HepG2 (cell line): ENCODE results near the gene KIAA0232. TPM values are rescaled to one million over a fixed set of nuclear protein-coding genes. Genes with fewer than 3 reads are reported as not detected.

Source experiments
- ATAC-seq: fragments of 200-7000 bp; cut with Tn5 transposase; 3 replicates; pipeline ENCODE4 v1.9.1; 2020; ENCODE audit warnings: mild to moderate bottlenecking, moderate library complexity
- BruUV-seq: library from RNA; stranded (reverse); fragments of 400-500 nt; replicated peaks from 2 replicates; lab custom pipeline; 2021; lab: Mats Ljungman, UMichigan
- CTCF ChIA-PET: fragments of 300-600 bp; formaldehyde crosslinking; extraction: SDS; loops from one replicate; lab custom pipeline; 2021; ENCODE audit warnings: low total read pairs, inconsistent platforms, low intra/inter-chr PET ratio; lab: Yijun Ruan, JAX
- POLR2A ChIA-PET: fragments of 350-600 bp; sonication (Branson Sonifier 250); formaldehyde crosslinking; loops from one replicate; lab custom pipeline; 2020; ENCODE audit warnings: antibody characterized with exemption, inconsistent platforms; lab: Yijun Ruan, JAX
- DNase-seq: peaks from one replicate; pipeline ENCODE4 v3.0.0-alpha.2; 2015; ENCODE audit warnings: low spot score
- FAIRE-seq: peaks from 3 replicates; lab custom pipeline; 2011; peaks lifted over from hg19 to GRCh38; lab: Jason Lieb, UNC
- H2AFZ ChIP-seq: one replicate; pipeline ENCODE4 v1.6.1; 2011; ENCODE audit warnings: low read length, inconsistent platforms
- H3K27ac ChIP-seq: fragments of 300-600 bp; 3 replicates; pipeline ENCODE4 v1.8.0; 2011; ENCODE audit warnings: mixed run types, mild to moderate bottlenecking, mixed read lengths, low read length, inconsistent platforms; ENCODE audit not compliant: insufficient read depth; ENCODE audit errors: extremely low read length
- H3K27me3 ChIP-seq, 2 experiments: fragments of 200-600 bp in 1 of 2; 2 replicates in 1 of 2; 3 replicates in 1 of 2; pipeline versions ENCODE4 v1.6.0 to v1.8.0; 2011; ENCODE audit warnings: low read length in 2 of 2, mild to moderate bottlenecking in 2 of 2, moderate library complexity in 2 of 2, inconsistent platforms in 1 of 2; ENCODE audit not compliant: insufficient read depth in 2 of 2, control insufficient read depth in 1 of 2
- H3K36me3 ChIP-seq, 2 experiments: fragments of 200-600 bp in 1 of 2; replicated peaks in 1 of 2; 2 replicates in 1 of 2; 3 replicates in 1 of 2; pipeline versions ENCODE4 v1.5.1 to v1.8.0; 2011; ENCODE audit warnings: low read length in 2 of 2, inconsistent platforms in 1 of 2; ENCODE audit not compliant: insufficient read depth in 2 of 2, control insufficient read depth in 1 of 2
- H3K4me1 ChIP-seq: 2 replicates; pipeline ENCODE4 v1.5.1; 2012; ENCODE audit warnings: low read length, inconsistent platforms; ENCODE audit not compliant: insufficient read depth
- H3K4me2 ChIP-seq: 2 replicates; pipeline ENCODE4 v1.6.0; 2011; ENCODE audit warnings: low read depth, low read length, inconsistent platforms
- H3K4me3 ChIP-seq, 3 experiments: fragments of 200-600 bp in 1 of 3; sonication (generic), shearing (Covaris generic) in 1 of 3; replicated peaks in 1 of 3; 2 replicates each; pipeline ENCODE4 v1.5.1; 2011 to 2016; ENCODE audit warnings: low read length in 3 of 3, inconsistent platforms in 2 of 3, low read depth in 2 of 3, mild to moderate bottlenecking in 2 of 3, control low read depth in 1 of 3, mixed read lengths in 1 of 3; ENCODE audit not compliant: insufficient read depth in 1 of 3
- H3K79me2 ChIP-seq: one replicate; pipeline ENCODE4 v1.6.1; 2011; ENCODE audit warnings: low read length, inconsistent platforms; ENCODE audit not compliant: insufficient read depth
- H3K9ac ChIP-seq: 2 replicates; pipeline ENCODE4 v1.6.0; 2011; ENCODE audit warnings: mild to moderate bottlenecking, low read depth, low read length, inconsistent platforms; ENCODE audit not compliant: insufficient read depth
- H3K9me3 ChIP-seq: 2 replicates; pipeline ENCODE4 v1.5.1; 2012; ENCODE audit warnings: mild to moderate bottlenecking, low read length
- H4K20me1 ChIP-seq: 2 replicates; pipeline ENCODE4 v1.6.0; 2011; ENCODE audit warnings: inconsistent platforms, mild to moderate bottlenecking, low read length, moderate library complexity; ENCODE audit not compliant: insufficient read depth
- CEBPB ChIP-seq: IDR thresholded peaks from 2 replicates; pipeline ENCODE4 v1.6.1; 2011; ENCODE audit warnings: low read depth, low read length, improper control_type of control experiment, borderline replicate concordance
- KLF12 ChIP-seq: sonication (generic); formaldehyde crosslinking; IDR thresholded peaks from 2 replicates; pipeline ENCODE4 v1.4.0; 2020; ENCODE audit warnings: missing genetic modification reagents, borderline replicate concordance
- MIER3 ChIP-seq: IDR thresholded peaks from 2 replicates; pipeline ENCODE4 v1.6.1; 2016; ENCODE audit warnings: missing compliant biosample characterization, borderline replicate concordance
- RFXAP ChIP-seq: sonication (generic); formaldehyde crosslinking; IDR thresholded peaks from 2 replicates; pipeline ENCODE4 v1.4.0; 2020; ENCODE audit warnings: missing genetic modification reagents, borderline replicate concordance
- TGIF2 ChIP-seq: IDR thresholded peaks from 2 replicates; pipeline ENCODE4 v1.6.1; 2016; ENCODE audit warnings: control low read depth, missing compliant biosample characterization
- ZMYM2 ChIP-seq: sonication (generic); formaldehyde crosslinking; IDR thresholded peaks from 2 replicates; pipeline ENCODE4 v1.8.0; 2022; ENCODE audit warnings: mild to moderate bottlenecking, missing genetic modification reagents
- ZNF713 ChIP-seq: sonication (generic); formaldehyde crosslinking; IDR thresholded peaks from 2 replicates; pipeline ENCODE4 v1.4.0; 2020; ENCODE audit warnings: mild to moderate bottlenecking, missing genetic modification reagents
- ZNF720 ChIP-seq: sonication (generic); formaldehyde crosslinking; IDR thresholded peaks from 2 replicates; pipeline ENCODE4 v1.4.0; 2020; ENCODE audit warnings: missing genetic modification reagents
- WGBS: methylation state at CpG from one replicate; pipeline ENCODE4 v1.1.6; 2017; ENCODE audit warnings: low lambda C conversion rate; 5-methylcytosine and 5-hydroxymethylcytosine counted together
- in situ Hi-C: cut with HindIII; loops from 2 replicates; pipeline ENCODE4 v1.10.0; 2017; ENCODE audit warnings: low pct_unique_long_range_greater_than_20kb; ENCODE audit not compliant: extremely low pct_ligation_motif_present
- intact Hi-C: fragments of 100-400 bp; cut with micrococcal nuclease; formaldehyde crosslinking; loops from one replicate; pipeline ENCODE4 v1.10.0; 2022; ENCODE audit not compliant: unreplicated experiment
- polyA plus RNA-seq, 8 experiments: library from polyadenylated mRNA; depleted of rRNA in 3 of 8; stranded (reverse) in 7 of 8; unstranded in 1 of 8; fragments of >200 nt; fragmentation: Illumina TruSeq in 4 of 8; extraction: Trizol in 4 of 8; gene quantifications; 2 replicates each; pipeline versions ENCODE4 v1.2.1 to v1.2.3, GENCODE V29; 2011 to 2016; ENCODE audit warnings: low read depth in 4 of 8, missing spikeins in 1 of 8, mixed read lengths in 1 of 8; ENCODE audit not compliant: insufficient read depth in 1 of 8
- total RNA-seq, 5 experiments: library from RNA; depleted of rRNA; stranded (reverse); fragments of >200 nt; fragmentation: Illumina TruSeq; extraction: Trizol; gene quantifications; 2 replicates each; pipeline ENCODE4 v1.2.3, GENCODE V29; 2016; ENCODE audit warnings: low read depth in 1 of 5
- TF ChIP-seq, protein P1 (sequence below): sonication (generic); formaldehyde crosslinking; IDR thresholded peaks from 2 replicates; pipeline ENCODE4 v1.4.0; 2020; ENCODE audit warnings: missing genetic modification reagents

KIAA0232 gene
- total and polyA plus RNA-seq, 2 of the 13 experiments (the other 11 are each of a cell fraction or from before 2014, with no cell fraction given) = 7.8 to 17.1 TPM

DNA sequence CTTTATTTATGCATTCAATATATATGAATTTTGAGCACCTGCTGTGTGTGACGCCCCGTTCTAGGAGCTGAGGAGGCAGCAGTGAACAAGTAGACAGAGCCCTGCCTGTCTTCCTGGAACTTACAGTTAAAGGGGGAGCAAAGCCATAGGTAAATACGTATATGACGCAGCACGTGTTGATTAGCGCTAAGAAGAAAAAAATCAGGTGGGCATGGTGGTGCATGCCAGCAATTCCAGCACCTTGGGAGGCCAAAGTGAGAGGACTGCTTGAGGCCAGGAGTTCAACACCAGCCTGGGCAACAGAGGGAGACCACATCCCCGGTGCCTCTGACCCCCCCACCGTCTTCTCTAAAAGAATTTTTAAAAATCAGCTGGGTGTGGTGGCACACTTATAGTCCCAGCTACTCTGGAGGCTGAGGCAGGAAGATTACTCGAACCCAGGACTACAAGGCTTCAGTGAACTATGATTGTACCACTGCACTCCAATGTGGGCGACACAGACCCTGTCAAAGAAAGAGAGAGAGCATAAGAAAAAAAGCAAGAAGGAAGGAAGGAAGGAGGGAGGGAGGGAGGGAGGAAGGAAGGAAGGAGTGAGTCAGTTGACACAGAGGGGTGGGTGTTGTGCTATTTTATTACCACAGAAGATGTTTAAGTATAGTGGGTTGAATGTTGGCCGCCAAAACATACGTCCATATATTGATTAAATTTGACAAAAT lies 5.4 kb upstream of the KIAA0232 start:
- Histone ChIP-seq H3K9me3 (no peaks in the 10 kb centered on the region), H3K79me2 (no peaks in the 10 kb centered on the region), H3K27ac (no peak overlapping the region), H3K4me1 (peaks cover 98% of the 10 kb centered on the region), H3K4me3 (no peak overlapping the region), H4K20me1 (no peaks in the 10 kb centered on the region), H3K9ac (no peak overlapping the region), H3K4me2 (peak overlapping the region; percentile 59), H2AFZ (no peak overlapping the region), H3K27me3 (no peaks in the 10 kb centered on the region), H3K36me3 (no peaks in the 10 kb centered on the region)
- 29% methylated on average over 12 of the region's 12 CpGs for WGBS
- intact Hi-C loops = no loop called here
- in situ Hi-C loops = no loop called here
- BruUV-seq = no TSS peak
- ChIA-PET POLR2A (interaction anchor here (1.1 to 1.8 kb wide), 8 partner anchors 9 to 44 kb away, joined by 4 to 9 read pairs (median 4); no protein-coding TSS in a partner anchor), CTCF (no interaction called here)
- ATAC-seq = no peak
- DNase-seq = no peak
- no peak for TF ChIP-seq ZNF713 (CRISPR knock-in tag)
- TF ChIP-seq TGIF2 (CRISPR knock-in tag) = no peak
- TF ChIP-seq RFXAP (CRISPR knock-in tag) = no peak
- TF ChIP-seq CEBPB = no peak
- TF ChIP-seq, protein P1, sequence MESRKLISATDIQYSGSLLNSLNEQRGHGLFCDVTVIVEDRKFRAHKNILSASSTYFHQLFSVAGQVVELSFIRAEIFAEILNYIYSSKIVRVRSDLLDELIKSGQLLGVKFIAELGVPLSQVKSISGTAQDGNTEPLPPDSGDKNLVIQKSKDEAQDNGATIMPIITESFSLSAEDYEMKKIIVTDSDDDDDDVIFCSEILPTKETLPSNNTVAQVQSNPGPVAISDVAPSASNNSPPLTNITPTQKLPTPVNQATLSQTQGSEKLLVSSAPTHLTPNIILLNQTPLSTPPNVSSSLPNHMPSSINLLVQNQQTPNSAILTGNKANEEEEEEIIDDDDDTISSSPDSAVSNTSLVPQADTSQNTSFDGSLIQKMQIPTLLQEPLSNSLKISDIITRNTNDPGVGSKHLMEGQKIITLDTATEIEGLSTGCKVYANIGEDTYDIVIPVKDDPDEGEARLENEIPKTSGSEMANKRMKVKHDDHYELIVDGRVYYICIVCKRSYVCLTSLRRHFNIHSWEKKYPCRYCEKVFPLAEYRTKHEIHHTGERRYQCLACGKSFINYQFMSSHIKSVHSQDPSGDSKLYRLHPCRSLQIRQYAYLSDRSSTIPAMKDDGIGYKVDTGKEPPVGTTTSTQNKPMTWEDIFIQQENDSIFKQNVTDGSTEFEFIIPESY (CRISPR knock-in tag) = peak; percentile 59; the same call in 1 of the 2 replicates
- TF ChIP-seq ZNF720 (CRISPR knock-in tag) = no peak
- TF ChIP-seq MIER3 (CRISPR knock-in tag) = no peak
- no peak for TF ChIP-seq ZMYM2 (CRISPR knock-in tag)
- no peak for TF ChIP-seq KLF12
- FAIRE-seq = no peak
